Karpas-422 (cell line): ENCODE results near the gene MSI1. TPM values are rescaled to one million over a fixed set of nuclear protein-coding genes. Genes with fewer than 3 reads are reported as not detected.

ENCODE experiments used
- DNase-seq: peaks from one replicate; pipeline ENCODE4 v3.0.0-alpha.2; 2015
- H2AFZ ChIP-seq: fragments of 200-600 bp; sonication (generic); 2 replicates; pipeline ENCODE4 v1.6.1; 2014; ENCODE audit warnings: antibody characterized with exemption, low read length, mixed read lengths
- H3K27ac ChIP-seq: fragments of 200-600 bp; sonication (generic); 2 replicates; pipeline ENCODE4 v1.5.1; 2014; ENCODE audit warnings: mild to moderate bottlenecking, low read length, moderate library complexity
- H3K27me3 ChIP-seq: fragments of 200-600 bp; sonication (generic); 2 replicates; pipeline ENCODE4 v1.6.1; 2014; ENCODE audit warnings: low read length, mixed read lengths
- H3K36me3 ChIP-seq: fragments of 200-600 bp; sonication (generic); 2 replicates; pipeline ENCODE4 v1.6.1; 2014; ENCODE audit warnings: low read length, mixed read lengths; ENCODE audit not compliant: insufficient read depth
- H3K4me1 ChIP-seq: fragments of 200-600 bp; sonication (generic); 2 replicates; pipeline ENCODE4 v1.6.1; 2014; ENCODE audit warnings: mild to moderate bottlenecking, low read length, mixed read lengths
- H3K4me2 ChIP-seq: fragments of 200-600 bp; sonication (generic); 2 replicates; pipeline ENCODE4 v1.6.1; 2014; ENCODE audit warnings: low read length, low read depth, mild to moderate bottlenecking; ENCODE audit not compliant: poor library complexity, severe bottlenecking
- H3K4me3 ChIP-seq: fragments of 200-600 bp; sonication (generic); 2 replicates; pipeline ENCODE4 v1.5.1; 2014; ENCODE audit warnings: mild to moderate bottlenecking, antibody characterized with exemption, low read length, mixed read lengths
- H3K79me2 ChIP-seq: fragments of 200-600 bp; sonication (generic); 2 replicates; pipeline ENCODE4 v1.6.1; 2014; ENCODE audit warnings: mild to moderate bottlenecking, low read length, mixed read lengths
- H3K9ac ChIP-seq: fragments of 200-600 bp; sonication (generic); 2 replicates; pipeline ENCODE4 v1.6.0; 2014; ENCODE audit warnings: low read length
- H3K9me2 ChIP-seq: fragments of 200-600 bp; sonication (generic), shearing (Covaris generic); replicated peaks from 2 replicates; pipeline ENCODE4 v1.6.0; 2014; ENCODE audit warnings: mild to moderate bottlenecking, low read length, moderate library complexity; ENCODE audit not compliant: insufficient read depth
- H3K9me3 ChIP-seq: fragments of 300-700, 200-600 bp; sonication (generic); 2 replicates; pipeline ENCODE4 v1.6.1; 2014; ENCODE audit warnings: low read length, mixed read lengths
- H4K20me1 ChIP-seq: fragments of 200-600 bp; sonication (generic); 2 replicates; pipeline ENCODE4 v1.6.1; 2014; ENCODE audit warnings: mild to moderate bottlenecking, antibody characterized with exemption, low read length, low read depth; ENCODE audit not compliant: insufficient read depth
- total RNA-seq: library from RNA; depleted of rRNA; stranded (reverse); fragments of >200 nt; shearing (Covaris generic); gene quantifications from 2 replicates; pipeline ENCODE4 v1.2.3, GENCODE V29; 2014; ENCODE audit warnings: low replicate concordance

The MSI1 gene
- total RNA-seq, 1 experiment from 2014 or later: not detected

DNA sequence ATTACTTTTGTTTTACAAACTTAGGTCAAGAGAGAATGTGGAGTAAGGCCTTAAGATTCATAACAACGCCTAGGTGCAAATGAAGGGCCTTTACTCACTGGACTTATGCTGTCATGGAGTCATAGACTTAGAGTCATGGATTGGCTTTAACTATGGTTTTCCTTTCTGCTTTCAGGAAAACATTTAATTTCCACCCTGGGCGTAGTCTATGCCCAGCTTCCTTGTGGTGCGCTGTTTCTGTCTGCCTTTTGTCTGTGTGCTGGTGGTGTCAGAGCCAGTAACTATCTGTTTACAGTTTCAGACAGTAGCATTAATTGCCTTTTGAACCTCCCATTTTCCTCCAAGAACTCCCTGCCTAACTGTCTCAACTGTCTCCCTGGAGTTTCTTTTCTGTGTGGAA, 37.1 kb upstream of the MSI1 start:
- Histone ChIP-seq H3K4me1 (no peaks in the 10 kb centered on the region), H3K4me2 (no peak overlapping the region), H3K36me3 (no peaks in the 10 kb centered on the region), H3K27ac (no peak overlapping the region), H3K4me3 (no peak overlapping the region), H3K9me2 (no peaks in the 10 kb centered on the region), H2AFZ (no peak overlapping the region), H3K9me3 (no peaks in the 10 kb centered on the region), H4K20me1 (no peaks in the 10 kb centered on the region), H3K27me3 (no peaks in the 10 kb centered on the region), H3K79me2 (no peaks in the 10 kb centered on the region), H3K9ac (no peak overlapping the region)
- DNase-seq: no peak

DNA sequence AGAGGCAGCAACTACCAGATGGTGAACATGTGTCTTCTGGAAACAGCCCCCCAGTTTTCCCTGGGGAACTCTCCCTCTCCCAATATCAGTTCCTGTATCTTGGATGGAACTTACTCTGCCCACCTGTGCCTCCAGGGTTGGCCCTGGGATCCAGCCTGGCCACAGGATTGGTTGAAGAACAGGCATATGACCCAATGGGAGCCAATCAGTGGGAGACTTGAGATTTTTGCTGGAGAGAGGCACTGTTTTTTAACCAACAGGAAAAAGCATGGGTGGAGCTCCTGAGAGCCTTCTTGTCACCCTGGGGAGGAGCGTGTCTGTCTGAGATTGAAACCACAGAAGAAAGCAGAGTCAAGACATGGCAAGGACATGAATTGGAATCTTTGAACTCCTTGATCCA, 35.3 kb upstream of the MSI1 start:
- no peaks in the 10 kb centered on the region for H4K20me1 ChIP-seq
- no peak overlapping the region for H3K4me2 ChIP-seq
- H3K36me3 ChIP-seq: no peaks in the 10 kb centered on the region
- 0 out of 2 replicates have a peak, but pooled peaks cover 2% of the 10 kb centered on the region for H3K27me3 ChIP-seq
- no peak overlapping the region for H3K9ac ChIP-seq
- no peak overlapping the region for H3K4me3 ChIP-seq
- DNase-seq: peak; percentile 47
- no peaks in the 10 kb centered on the region for H3K9me3 ChIP-seq
- H3K4me1 ChIP-seq: peaks cover 5% of the 10 kb centered on the region
- no peaks in the 10 kb centered on the region for H3K79me2 ChIP-seq
- H2AFZ ChIP-seq: no peak overlapping the region
- H3K9me2 ChIP-seq: no peaks in the 10 kb centered on the region
- H3K27ac ChIP-seq: no peak overlapping the region

DNA sequence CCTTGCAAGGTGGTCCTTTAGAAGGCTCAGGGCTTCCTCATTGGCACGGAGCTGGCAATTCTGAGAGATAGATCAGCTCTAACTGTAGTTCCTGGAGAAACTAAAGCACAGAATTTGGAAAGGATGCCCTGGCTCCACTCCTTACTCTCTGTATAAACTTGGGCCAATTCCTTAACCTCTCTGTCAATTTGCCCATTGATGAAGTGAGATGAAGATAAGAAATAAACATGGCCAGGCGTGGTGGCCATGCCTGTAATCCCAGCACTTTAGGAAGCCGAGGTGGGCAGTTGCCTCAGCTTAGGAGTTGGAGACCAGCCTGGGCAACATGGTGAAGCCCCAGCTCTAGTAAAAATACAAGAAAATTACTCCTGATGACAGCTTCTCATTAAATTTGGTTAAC, 34.9 kb upstream of the MSI1 start:
- Histone ChIP-seq H3K4me2 (no peak overlapping the region), H3K9me3 (no peaks in the 10 kb centered on the region), H2AFZ (no peak overlapping the region), H3K27ac (no peak overlapping the region), H4K20me1 (no peaks in the 10 kb centered on the region), H3K27me3 (0 out of 2 replicates have a peak, but pooled peaks cover 2% of the 10 kb centered on the region), H3K9me2 (no peaks in the 10 kb centered on the region), H3K4me3 (no peak overlapping the region), H3K79me2 (no peaks in the 10 kb centered on the region), H3K36me3 (no peaks in the 10 kb centered on the region), H3K9ac (no peak overlapping the region), H3K4me1 (peaks cover 6% of the 10 kb centered on the region)
- no peak for DNase-seq

DNA sequence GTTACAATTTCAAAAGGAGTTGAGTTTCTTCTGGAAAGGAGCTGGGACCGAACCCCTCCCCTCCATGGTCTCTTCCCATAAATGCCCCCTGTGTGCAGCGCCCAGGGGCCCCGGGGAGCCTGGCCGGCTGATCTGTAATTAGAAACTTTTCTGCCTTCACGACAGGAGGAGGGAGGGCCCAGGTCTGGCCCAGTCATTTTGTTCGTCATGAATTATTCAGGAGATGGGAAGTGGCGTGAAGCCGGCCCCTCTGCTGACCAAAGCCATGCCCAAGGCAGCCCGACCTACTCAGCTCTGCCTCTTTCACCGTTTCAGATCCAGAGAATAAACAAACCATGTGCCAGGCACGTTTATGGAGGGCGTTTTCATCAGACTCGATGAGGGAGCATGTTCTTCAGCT, 33.3 kb upstream of the MSI1 start:
- Histone ChIP-seq H3K9me2 (no peaks in the 10 kb centered on the region), H3K4me3 (no peak overlapping the region), H3K9ac (no peak overlapping the region), H3K9me3 (no peaks in the 10 kb centered on the region), H4K20me1 (no peaks in the 10 kb centered on the region), H3K27me3 (0 out of 2 replicates have a peak, but pooled peaks cover 2% of the 10 kb centered on the region), H3K4me2 (no peak overlapping the region), H3K36me3 (no peaks in the 10 kb centered on the region), H3K4me1 (peaks cover 6% of the 10 kb centered on the region), H3K79me2 (no peaks in the 10 kb centered on the region), H3K27ac (no peak overlapping the region), H2AFZ (no peak overlapping the region; the same call in 1 of the 2 replicates)
- DNase-seq: no peak

DNA sequence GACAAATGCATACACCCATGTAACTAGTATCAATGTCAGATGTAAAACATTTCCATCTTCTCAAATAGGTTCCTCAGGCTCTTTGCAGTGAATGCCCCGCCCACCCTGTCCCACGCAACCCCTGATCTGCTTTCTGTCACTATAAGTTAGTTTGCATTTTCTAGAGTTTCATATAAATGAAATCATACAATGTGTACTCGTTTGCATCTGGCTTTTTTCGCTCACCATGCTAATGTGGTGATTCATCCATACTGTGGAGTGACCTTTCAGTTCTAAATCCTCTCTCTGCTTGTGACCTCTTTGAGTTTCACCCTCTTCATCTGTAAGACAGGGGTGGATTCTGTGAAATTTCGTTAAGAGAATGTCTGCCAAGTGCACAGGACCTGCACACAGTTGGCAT, 30.6 kb upstream of the MSI1 start:
- Histone ChIP-seq H3K9me3 (no peaks in the 10 kb centered on the region), H3K36me3 (no peaks in the 10 kb centered on the region), H3K9ac (no peak overlapping the region), H3K4me3 (no peak overlapping the region), H3K79me2 (no peaks in the 10 kb centered on the region), H3K4me1 (peaks cover 6% of the 10 kb centered on the region), H3K27me3 (0 out of 2 replicates have a peak, but pooled peaks cover 2% of the 10 kb centered on the region), H3K4me2 (no peak overlapping the region), H4K20me1 (no peaks in the 10 kb centered on the region), H3K9me2 (no peaks in the 10 kb centered on the region), H2AFZ (no peak overlapping the region), H3K27ac (no peak overlapping the region)
- peak; percentile 43 for DNase-seq

DNA sequence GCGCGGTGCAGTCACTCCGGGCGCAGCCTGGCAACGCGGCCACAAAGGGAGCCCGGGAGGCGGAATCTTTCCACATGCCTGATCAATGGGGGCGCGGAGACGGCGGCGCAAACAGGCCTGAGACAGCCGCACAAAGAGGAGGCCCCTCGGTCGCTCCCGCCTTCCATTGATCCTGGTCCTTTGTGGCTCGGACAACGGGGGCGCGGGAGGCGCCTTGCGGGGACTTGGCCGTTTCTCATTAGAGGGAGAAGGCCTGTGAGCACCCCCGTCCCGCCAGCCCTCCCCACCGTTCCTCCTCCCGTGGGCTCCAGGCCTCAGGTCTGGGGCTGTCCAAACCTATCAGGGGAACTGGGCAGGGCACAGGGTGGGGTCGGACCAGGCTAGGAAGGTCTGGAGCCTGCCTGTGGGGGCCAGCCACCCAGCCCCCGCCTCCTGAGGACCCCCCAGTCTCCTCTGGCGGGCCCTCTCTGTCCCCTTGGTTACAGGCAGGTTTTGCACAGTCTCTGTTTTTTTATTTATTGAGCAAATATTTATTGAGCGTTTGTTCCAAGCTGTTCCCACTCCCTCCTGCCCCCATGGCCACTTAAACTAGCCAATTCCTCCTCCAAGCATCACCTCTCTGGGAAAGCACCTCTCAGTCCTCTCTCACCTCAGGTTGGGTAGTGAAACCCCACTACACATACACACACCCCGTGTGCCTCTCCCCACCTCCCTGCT, 29.0 kb upstream of the MSI1 start:
- H3K9me2 ChIP-seq: no peaks in the 10 kb centered on the region

DNA sequence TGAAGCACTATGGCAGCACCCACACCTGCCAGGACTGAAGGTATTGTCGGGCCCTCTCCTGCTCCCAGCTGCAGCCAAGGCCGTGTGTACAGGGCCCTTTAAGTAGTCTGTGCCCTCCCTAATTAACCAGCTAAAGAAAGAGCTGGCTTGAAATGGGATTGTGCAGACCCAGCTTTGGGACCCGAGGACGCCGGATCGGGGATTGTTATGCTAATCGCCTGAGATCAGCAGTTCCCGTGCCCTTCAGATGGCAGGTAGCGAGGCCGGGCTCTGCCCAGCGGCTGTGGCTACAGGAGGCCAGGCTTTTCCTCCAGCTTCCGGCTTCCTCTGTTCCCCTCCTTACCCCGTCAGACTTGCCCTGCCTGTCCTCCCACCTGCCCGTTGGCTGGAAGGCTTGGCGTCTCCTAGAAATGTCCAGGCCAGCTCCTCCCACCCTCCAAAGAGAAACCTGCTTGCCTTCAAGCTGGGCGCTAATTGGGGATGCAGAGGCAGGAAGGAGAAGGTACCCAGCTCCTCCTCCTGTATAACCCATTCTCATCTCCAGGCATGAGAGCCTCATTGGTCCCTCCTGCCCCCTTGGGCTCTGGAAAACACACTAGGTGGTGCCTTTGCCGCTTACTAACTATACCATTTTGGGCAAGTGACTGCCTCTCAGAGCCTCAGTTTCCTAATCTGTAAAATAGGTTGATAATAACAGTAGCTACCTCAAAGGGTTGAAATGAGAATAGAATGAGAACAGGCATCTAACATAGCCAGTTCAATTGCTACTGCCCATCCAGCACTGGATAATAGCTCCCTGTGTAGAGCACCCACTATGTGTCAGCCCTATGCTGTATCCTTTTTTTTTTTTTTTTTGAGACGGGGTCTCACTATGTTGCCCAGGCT, 25.8 kb upstream of the MSI1 start:
- Histone ChIP-seq H4K20me1 (no peaks in the 10 kb centered on the region), H3K4me1 (peaks cover 6% of the 10 kb centered on the region), H3K27ac (no peak overlapping the region), H3K9ac (no peak overlapping the region), H3K79me2 (no peaks in the 10 kb centered on the region), H3K4me2 (no peak overlapping the region), H2AFZ (no peak overlapping the region), H3K36me3 (no peaks in the 10 kb centered on the region), H3K4me3 (no peak overlapping the region), H3K9me2 (no peaks in the 10 kb centered on the region), H3K27me3 (0 out of 2 replicates have a peak, but pooled peaks cover under 1% of the 10 kb centered on the region), H3K9me3 (no peaks in the 10 kb centered on the region)
- DNase-seq: no peak

More for the DNA sequence above, 29.0 kb upstream of the MSI1 start:
- no peaks in the 10 kb centered on the region for H3K36me3 ChIP-seq
- no peak for DNase-seq
- no peak overlapping the region for H3K4me2 ChIP-seq
- no peak overlapping the region for H3K27ac ChIP-seq
- no peaks in the 10 kb centered on the region for H3K9me3 ChIP-seq
- H3K9ac ChIP-seq: no peak overlapping the region
- 0 out of 2 replicates have a peak, but pooled peaks cover 2% of the 10 kb centered on the region for H3K27me3 ChIP-seq
- peaks cover 6% of the 10 kb centered on the region for H3K4me1 ChIP-seq
- H3K4me3 ChIP-seq: no peak overlapping the region
- H3K79me2 ChIP-seq: no peaks in the 10 kb centered on the region
- no peak overlapping the region for H2AFZ ChIP-seq
- H4K20me1 ChIP-seq: no peaks in the 10 kb centered on the region

DNA sequence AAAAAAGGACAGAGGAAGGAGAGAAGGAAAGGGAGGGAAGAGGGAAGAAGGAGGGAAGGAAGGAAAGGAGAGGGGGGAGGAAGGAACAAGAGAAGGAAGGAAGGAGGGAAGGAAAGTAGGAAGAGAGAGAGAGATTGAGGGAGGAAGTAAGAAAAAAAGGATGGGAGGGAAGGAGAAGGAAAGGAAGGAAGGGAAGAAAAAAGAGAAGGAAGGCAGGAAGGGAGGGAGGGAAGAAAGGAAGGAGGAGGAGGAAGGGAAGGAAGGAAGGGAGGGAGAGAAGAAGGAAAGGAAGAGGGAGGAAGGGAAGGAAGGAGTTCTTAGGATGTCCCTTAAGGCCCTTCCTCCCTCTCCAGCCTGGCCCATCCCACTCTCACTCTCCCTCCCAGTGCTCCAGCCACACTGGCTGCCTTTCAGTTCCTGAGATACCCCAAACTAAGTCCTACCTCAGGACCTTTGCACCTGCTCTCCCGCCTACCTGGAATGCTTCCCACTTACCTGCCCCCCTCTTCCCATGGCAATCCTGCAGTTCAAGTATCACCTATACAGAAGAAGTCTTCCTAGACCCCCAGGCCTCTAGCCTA, 21.7 kb upstream of the MSI1 start:
- no peaks in the 10 kb centered on the region for H3K79me2 ChIP-seq
- H2AFZ ChIP-seq: no peak overlapping the region
- H3K4me3 ChIP-seq: no peak overlapping the region
- H3K9me2 ChIP-seq: no peaks in the 10 kb centered on the region
- no peak overlapping the region for H3K4me2 ChIP-seq
- H3K36me3 ChIP-seq: no peaks in the 10 kb centered on the region
- DNase-seq: no peak
- no peak overlapping the region for H3K27ac ChIP-seq
- no peaks in the 10 kb centered on the region for H4K20me1 ChIP-seq
- no peak overlapping the region for H3K9ac ChIP-seq
- no peaks in the 10 kb centered on the region for H3K4me1 ChIP-seq
- no peaks in the 10 kb centered on the region for H3K9me3 ChIP-seq
- H3K27me3 ChIP-seq: no peaks in the 10 kb centered on the region
